ENCODE results near the gene HECTD1.

- no peak for TF ChIP-seq MAX (IDR thresholded peaks at IDR 0.05)
- TF ChIP-seq RAD21 (IDR thresholded peaks at IDR 0.05; ENCODE audit: low read depth), result no peak
- no peak for TF ChIP-seq NFIC (IDR thresholded peaks at IDR 0.05)
Observed at GRCh38 chr14:31126680-31127079, 80.9 kb downstream of the HECTD1 start.
